H1 (cell line): ENCODE measurements around the gene KCND3. TPM values are rescaled to one million over a fixed set of nuclear protein-coding genes. Genes with fewer than 3 reads are reported as not detected.

Experiments used
- CTCF ChIA-PET: fragments of 300-600 bp; sonication (Branson Sonifier 250); formaldehyde crosslinking; loops from one replicate; lab custom pipeline; 2021; ENCODE audit not compliant: partially characterized antibody; lab: Charles Lee
- POLR2A ChIA-PET: fragments of 300-600 bp; sonication (Branson Sonifier 250); formaldehyde crosslinking; loops from one replicate; lab custom pipeline; 2021; ENCODE audit warnings: inconsistent platforms; ENCODE audit not compliant: partially characterized antibody; lab: Charles Lee
- DNase-seq, 2 experiments: peaks; one replicate each; pipeline versions ENCODE4 v3.0.0 to v3.0.0-alpha.2; 2010 to 2022; ENCODE audit warnings: low spot score in 2 of 2, low read depth in 1 of 2, mixed read lengths in 1 of 2
- FAIRE-seq: peaks from 2 replicates; lab custom pipeline; 2011; peaks lifted over from hg19 to GRCh38; lab: Jason Lieb, UNC
- H2AFZ ChIP-seq: 2 replicates; pipeline ENCODE4 v1.8.1; 2012; ENCODE audit warnings: low read length, inconsistent platforms
- H2AK5ac ChIP-seq: 2 replicates; pipeline ENCODE4 v1.6.1; 2013; ENCODE audit warnings: low read depth, low read length
- H2BK120ac ChIP-seq: replicated peaks from 2 replicates; pipeline ENCODE3; 2013; ENCODE audit warnings: low read depth, low read length, inconsistent platforms
- H2BK12ac ChIP-seq: 2 replicates; pipeline ENCODE4 v1.6.1; 2013; ENCODE audit warnings: low read depth, low read length
- H2BK15ac ChIP-seq: 2 replicates; pipeline ENCODE4 v1.6.1; 2013; ENCODE audit warnings: low read length
- H2BK20ac ChIP-seq: 2 replicates; pipeline ENCODE4 v1.6.1; 2013; ENCODE audit warnings: low read length
- H2BK5ac ChIP-seq: 2 replicates; pipeline ENCODE4 v1.6.1; 2013; ENCODE audit warnings: low read depth, low read length
- H3K14ac ChIP-seq: 2 replicates; pipeline ENCODE4 v1.6.1; 2013; ENCODE audit warnings: inconsistent platforms; ENCODE audit not compliant: insufficient read length
- H3K18ac ChIP-seq: 2 replicates; pipeline ENCODE4 v1.6.1; 2013; ENCODE audit warnings: low read length; ENCODE audit errors: extremely low read depth
- H3K23ac ChIP-seq: 2 replicates; pipeline ENCODE4 v1.6.1; 2013; ENCODE audit warnings: inconsistent platforms; ENCODE audit not compliant: insufficient read length
- H3K23me2 ChIP-seq: 2 replicates; pipeline ENCODE4 v1.6.1; 2013; ENCODE audit warnings: low read depth, low read length
- H3K27ac ChIP-seq: 2 replicates; pipeline ENCODE4 v1.6.1; 2011; ENCODE audit warnings: low read depth, low read length, inconsistent platforms
- H3K27me3 ChIP-seq, 4 experiments: replicated peaks in 1 of 4; 1 replicate in 1 of 4; 2 replicates in 3 of 4; pipeline versions ENCODE4 v1.6.1 to v1.8.1; 2011 to 2013; ENCODE audit warnings: low read length in 3 of 4, mild to moderate bottlenecking in 3 of 4, inconsistent platforms in 2 of 4, mixed read lengths in 2 of 4, moderate library complexity in 1 of 4; ENCODE audit not compliant: control insufficient read depth in 3 of 4, insufficient read depth in 3 of 4; ENCODE audit errors: extremely low read depth in 1 of 4
- H3K36me3 ChIP-seq, 4 experiments: 2 replicates each; pipeline versions ENCODE4 v1.6.1 to v1.8.1; 2011 to 2013; ENCODE audit warnings: mild to moderate bottlenecking in 4 of 4, low read length in 3 of 4, moderate library complexity in 2 of 4, control low read depth in 1 of 4, inconsistent platforms in 1 of 4; ENCODE audit not compliant: insufficient read depth in 4 of 4, control insufficient read depth in 2 of 4
- H3K4ac ChIP-seq: replicated peaks from 2 replicates; pipeline ENCODE3; 2013; ENCODE audit warnings: low read length, low read depth, mixed read lengths, inconsistent platforms; ENCODE audit not compliant: insufficient read length
- H3K4me1 ChIP-seq, 4 experiments: replicated peaks in 1 of 4; 1 replicate in 1 of 4; 2 replicates in 3 of 4; pipeline versions ENCODE4 v1.6.1 to v1.8.1; 2011 to 2013; ENCODE audit warnings: low read length in 3 of 4, inconsistent platforms in 2 of 4, mixed read lengths in 1 of 4; ENCODE audit not compliant: insufficient read depth in 4 of 4, control insufficient read depth in 3 of 4
- H3K4me2 ChIP-seq, 2 experiments: 2 replicates each; pipeline versions ENCODE4 v1.6.1 to v1.8.1; 2011 to 2013; ENCODE audit warnings: low read depth in 2 of 2, low read length in 2 of 2, control low read depth in 1 of 2, inconsistent platforms in 1 of 2, mild to moderate bottlenecking in 1 of 2; ENCODE audit not compliant: insufficient read depth in 1 of 2
- H3K4me3 ChIP-seq, 4 experiments: fragments of 200-600, 300-600 bp in 1 of 4; sonication (generic), shearing (Covaris generic), sonication (Bioruptor Twin) in 1 of 4; 2 replicates each; pipeline versions ENCODE4 v1.5.1 to v1.8.1; 2011 to 2016; ENCODE audit warnings: low read length in 4 of 4, low read depth in 3 of 4, control low read depth in 2 of 4, inconsistent platforms in 2 of 4, mild to moderate bottlenecking in 2 of 4, mixed read lengths in 1 of 4, moderate library complexity in 1 of 4; ENCODE audit not compliant: insufficient read depth in 2 of 4; ENCODE audit errors: extremely low read depth in 1 of 4
- H3K56ac ChIP-seq: replicated peaks from 2 replicates; pipeline ENCODE3; 2013; ENCODE audit warnings: low read depth, mild to moderate bottlenecking, mixed read lengths, low read length, inconsistent platforms; ENCODE audit not compliant: insufficient read length
- H3K79me1 ChIP-seq: 2 replicates; pipeline ENCODE4 v1.6.1; 2013; ENCODE audit warnings: low read depth, low read length, control low read depth
- H3K79me2 ChIP-seq, 2 experiments: 2 replicates each; pipeline versions ENCODE4 v1.6.1 to v1.8.1; 2012 to 2013; ENCODE audit warnings: low read length in 2 of 2, mild to moderate bottlenecking in 2 of 2, inconsistent platforms in 1 of 2; ENCODE audit not compliant: insufficient read depth in 2 of 2, control insufficient read depth in 1 of 2
- H3K9ac ChIP-seq, 4 experiments: replicated peaks in 1 of 4; 1 replicate in 1 of 4; 2 replicates in 3 of 4; pipeline versions ENCODE4 v1.6.1 to v1.8.1; 2011 to 2013; ENCODE audit warnings: low read depth in 3 of 4, low read length in 3 of 4, control low read depth in 2 of 4, mild to moderate bottlenecking in 2 of 4, moderate library complexity in 2 of 4, inconsistent platforms in 1 of 4; ENCODE audit errors: extremely low read depth in 1 of 4
- H3K9me3 ChIP-seq, 2 experiments: 2 replicates each; pipeline versions ENCODE4 v1.6.1 to v1.8.1; 2012 to 2013; ENCODE audit warnings: mild to moderate bottlenecking in 2 of 2, moderate library complexity in 2 of 2, control low read depth in 1 of 2, inconsistent platforms in 1 of 2, low read depth in 1 of 2, low read length in 1 of 2, mixed read lengths in 1 of 2; ENCODE audit not compliant: insufficient read depth in 2 of 2
- H4K20me1 ChIP-seq, 2 experiments: replicated peaks in 1 of 2; 2 replicates each; pipeline versions ENCODE3 to v1.8.1; 2011 to 2013; ENCODE audit warnings: inconsistent platforms in 2 of 2, low read length in 2 of 2, mild to moderate bottlenecking in 1 of 2; ENCODE audit not compliant: insufficient read depth in 2 of 2, control insufficient read depth in 1 of 2
- H4K5ac ChIP-seq: 2 replicates; pipeline ENCODE4 v1.6.1; 2013; ENCODE audit warnings: low read length, low read depth, mixed read lengths, inconsistent platforms; ENCODE audit not compliant: insufficient read length
- H4K8ac ChIP-seq: 2 replicates; pipeline ENCODE4 v1.8.0; 2013; ENCODE audit warnings: mild to moderate bottlenecking, moderate library complexity, low read length, inconsistent platforms; ENCODE audit not compliant: insufficient read depth; ENCODE audit errors: extremely low read depth
- H4K91ac ChIP-seq: replicated peaks from 2 replicates; pipeline ENCODE3; 2013; ENCODE audit warnings: low read length, mixed read lengths, inconsistent platforms; ENCODE audit not compliant: insufficient read length
- CREB1 ChIP-seq: IDR thresholded peaks from 2 replicates; pipeline ENCODE4 v1.6.1; 2012; ENCODE audit warnings: inconsistent platforms
- CTBP2 ChIP-seq: IDR thresholded peaks from 2 replicates; pipeline ENCODE4 v1.7.0; 2011; ENCODE audit warnings: borderline replicate concordance, mild to moderate bottlenecking, moderate library complexity, mixed read lengths, low read length; ENCODE audit not compliant: insufficient read depth, insufficient read length
- EGR1 ChIP-seq: IDR thresholded peaks from 2 replicates; pipeline ENCODE4 v1.6.1; 2011; ENCODE audit warnings: low read depth, low read length, borderline replicate concordance
- SRF ChIP-seq: IDR thresholded peaks from 2 replicates; pipeline ENCODE4 v1.6.1; 2011; ENCODE audit warnings: mild to moderate bottlenecking, low read depth, low read length, moderate library complexity
- TEAD4 ChIP-seq: IDR thresholded peaks from 2 replicates; pipeline ENCODE4 v1.6.1; 2012; ENCODE audit warnings: low read depth, low read length, inconsistent platforms, mixed read lengths
- WGBS, 2 experiments: shearing (Covaris generic) in 1 of 2; methylation state at CpG; one replicate each; pipeline versions ENCODE4 v1.1.6 to v1.1.7; 2013 to 2015; ENCODE audit warnings: low lambda C conversion rate in 2 of 2, mixed read lengths in 2 of 2, inconsistent platforms in 1 of 2, low coverage in 1 of 2, missing lambda C conversion rate in 1 of 2; ENCODE audit not compliant: insufficient replicate concordance in 2 of 2, insufficient coverage in 1 of 2, insufficient read length in 1 of 2; ENCODE audit errors: extremely low coverage in 1 of 2, missing lambda C conversion rate in 1 of 2; 5-methylcytosine and 5-hydroxymethylcytosine counted together
- polyA plus RNA-seq, 7 experiments: library from polyadenylated mRNA; depleted of rRNA in 3 of 7; stranded (reverse) in 5 of 7; unstranded in 2 of 7; fragments of >200 nt in 5 of 7; fragments of 200-250 nt in 2 of 7; gene quantifications; 1 replicate in 5 of 7; 2 replicates in 1 of 7; 4 replicates in 1 of 7; pipeline versions ENCODE4 v1.2.1 to v1.2.3, GENCODE V29; 2011 to 2013; ENCODE audit warnings: missing spikeins in 2 of 7, mixed read lengths in 2 of 7
- total RNA-seq: library from RNA; stranded (reverse); fragmentation: NEBNext Ultra II Directional; extraction: Animal tissue kit (Norgen Biotek cat#: 25700); gene quantifications from 2 replicates; pipeline ENCODE4 v1.2.1, GENCODE V29; 2021
- TF ChIP-seq, protein P1 (sequence below): IDR thresholded peaks from 2 replicates; pipeline ENCODE4 v1.6.1; 2012; ENCODE audit warnings: low read length, inconsistent platforms
- TF ChIP-seq, protein P2 (sequence below), 3 experiments: IDR thresholded peaks; 1 replicate in 2 of 3; 2 replicates in 1 of 3; pipeline versions ENCODE4 v1.5.1 to v1.6.1; 2011; ENCODE audit warnings: low read length in 3 of 3, mild to moderate bottlenecking in 3 of 3, inconsistent platforms in 2 of 3, low read depth in 1 of 3, moderate library complexity in 1 of 3; ENCODE audit not compliant: insufficient read depth in 1 of 3; ENCODE audit errors: control extremely low read depth in 1 of 3

Gene KCND3
- total and polyA plus RNA-seq, 2 of the 8 experiments (the other 6 are each of a cell fraction or from before 2014, with no cell fraction given): 0.14 to 0.48 TPM

DNA sequence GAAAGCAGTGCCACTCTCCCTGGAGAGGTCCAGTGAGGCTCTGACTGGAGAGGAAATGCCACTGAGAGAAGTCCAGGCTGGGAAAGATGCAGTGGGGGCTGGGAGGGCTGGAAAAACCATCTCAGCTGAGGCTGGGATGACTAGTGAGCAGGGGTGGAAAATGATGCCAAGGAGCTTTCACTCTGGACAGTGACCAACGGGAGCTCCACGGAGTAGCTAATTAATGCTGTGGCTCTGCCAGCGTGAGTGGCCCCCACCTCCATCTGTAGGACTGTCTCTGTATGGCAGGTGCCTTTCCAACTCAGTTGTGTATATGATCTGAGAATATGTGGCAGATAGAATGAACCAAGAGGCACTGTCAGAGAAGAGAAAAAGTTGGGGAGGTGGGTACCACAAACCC, 147.1 kb downstream of the KCND3 start:
- 92% methylated on average over 3 of the region's 3 CpGs; no CpG with 5 or more reads in 1 of the 2 experiments for WGBS, 2 experiments
- Histone ChIP-seq H3K56ac (no peak overlapping the region), H3K23ac (no peak overlapping the region), H2BK5ac (no peak overlapping the region), H2BK120ac (no peak overlapping the region), H3K4me2 (no peak overlapping the region), H3K18ac (no peak overlapping the region), H3K14ac (no peak overlapping the region), H3K27ac (no peak overlapping the region), H3K23me2 (no peaks in the 10 kb centered on the region), H2AFZ (no peak overlapping the region), H4K8ac (no peak overlapping the region), H3K4ac (no peak overlapping the region), H4K5ac (no peak overlapping the region), H3K79me1 (no peaks in the 10 kb centered on the region), H3K4me1 (no peaks in the 10 kb centered on the region), H3K27me3 (no peaks in the 10 kb centered on the region), H2BK20ac (no peak overlapping the region), H2AK5ac (no peak overlapping the region), H3K4me3 (no peak overlapping the region), H4K91ac (no peak overlapping the region), H2BK12ac (no peak overlapping the region), H3K36me3 (no peaks in the 10 kb centered on the region), H3K9me3 (no peaks in the 10 kb centered on the region), H3K79me2 (no peaks in the 10 kb centered on the region), H4K20me1 (no peaks in the 10 kb centered on the region), H2BK15ac (no peak overlapping the region), H3K9ac (no peak overlapping the region)
- FAIRE-seq (no peak), DNase-seq (no peak)
- TF ChIP-seq SRF: no peak
- TF ChIP-seq CREB1: no peak
- TF ChIP-seq, protein P1, sequence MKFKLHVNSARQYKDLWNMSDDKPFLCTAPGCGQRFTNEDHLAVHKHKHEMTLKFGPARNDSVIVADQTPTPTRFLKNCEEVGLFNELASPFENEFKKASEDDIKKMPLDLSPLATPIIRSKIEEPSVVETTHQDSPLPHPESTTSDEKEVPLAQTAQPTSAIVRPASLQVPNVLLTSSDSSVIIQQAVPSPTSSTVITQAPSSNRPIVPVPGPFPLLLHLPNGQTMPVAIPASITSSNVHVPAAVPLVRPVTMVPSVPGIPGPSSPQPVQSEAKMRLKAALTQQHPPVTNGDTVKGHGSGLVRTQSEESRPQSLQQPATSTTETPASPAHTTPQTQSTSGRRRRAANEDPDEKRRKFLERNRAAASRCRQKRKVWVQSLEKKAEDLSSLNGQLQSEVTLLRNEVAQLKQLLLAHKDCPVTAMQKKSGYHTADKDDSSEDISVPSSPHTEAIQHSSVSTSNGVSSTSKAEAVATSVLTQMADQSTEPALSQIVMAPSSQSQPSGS: no peak
- no peak for TF ChIP-seq CTBP2
- no peak for TF ChIP-seq EGR1
- TF ChIP-seq, protein P2, sequence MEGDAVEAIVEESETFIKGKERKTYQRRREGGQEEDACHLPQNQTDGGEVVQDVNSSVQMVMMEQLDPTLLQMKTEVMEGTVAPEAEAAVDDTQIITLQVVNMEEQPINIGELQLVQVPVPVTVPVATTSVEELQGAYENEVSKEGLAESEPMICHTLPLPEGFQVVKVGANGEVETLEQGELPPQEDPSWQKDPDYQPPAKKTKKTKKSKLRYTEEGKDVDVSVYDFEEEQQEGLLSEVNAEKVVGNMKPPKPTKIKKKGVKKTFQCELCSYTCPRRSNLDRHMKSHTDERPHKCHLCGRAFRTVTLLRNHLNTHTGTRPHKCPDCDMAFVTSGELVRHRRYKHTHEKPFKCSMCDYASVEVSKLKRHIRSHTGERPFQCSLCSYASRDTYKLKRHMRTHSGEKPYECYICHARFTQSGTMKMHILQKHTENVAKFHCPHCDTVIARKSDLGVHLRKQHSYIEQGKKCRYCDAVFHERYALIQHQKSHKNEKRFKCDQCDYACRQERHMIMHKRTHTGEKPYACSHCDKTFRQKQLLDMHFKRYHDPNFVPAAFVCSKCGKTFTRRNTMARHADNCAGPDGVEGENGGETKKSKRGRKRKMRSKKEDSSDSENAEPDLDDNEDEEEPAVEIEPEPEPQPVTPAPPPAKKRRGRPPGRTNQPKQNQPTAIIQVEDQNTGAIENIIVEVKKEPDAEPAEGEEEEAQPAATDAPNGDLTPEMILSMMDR (IDR thresholded peaks at IDR 0.05; ENCODE audit: control extremely low read depth in 1 of 3, insufficient read depth in 1 of 3, low read depth in 1 of 3, low read length in 3 of 3): no peak
- TF ChIP-seq TEAD4: no peak
- CTCF ChIA-PET: interaction anchor here (0.6 to 1.2 kb wide), 3 partner anchors 8 to 138 kb away, joined by 3 to 4 read pairs (median 3); no protein-coding TSS in a partner anchor
- POLR2A ChIA-PET: interaction anchor here (1.0 kb wide), 1 partner anchor 8 kb away, joined by 3 read pairs; no protein-coding TSS in a partner anchor
